IPS DF 19.7 (cell line): ENCODE data around the gene TNS3.
"Not testable (repeated sequence)": the region's sequence is repeated elsewhere in the genome, so short reads cannot be mapped to it uniquely, and the experiment has no call there.

Experiments
- DNase-seq: peaks from one replicate; pipeline ENCODE4 v3.0.0-alpha.2; 2013; ENCODE audit warnings: low read depth, low spot score

The TNS3 gene

DNA sequence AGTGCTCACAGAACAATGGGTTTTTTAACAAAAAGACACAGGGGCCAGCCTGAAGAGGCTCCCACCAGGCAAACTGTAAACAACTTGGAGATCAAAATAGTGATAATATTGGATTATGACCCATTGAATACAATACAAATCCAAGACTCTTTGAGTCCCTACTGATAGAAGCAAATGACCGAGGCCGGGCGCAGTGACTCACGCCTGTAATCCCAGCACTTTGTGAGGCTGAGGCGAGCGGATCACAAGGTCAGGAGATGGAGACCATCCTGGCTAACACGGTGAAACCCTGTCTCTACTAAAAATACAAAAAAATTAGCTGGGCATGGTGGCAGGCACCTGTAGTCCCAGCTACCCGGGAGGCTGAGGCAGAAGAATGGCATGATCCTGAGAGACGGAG is 40.4 kb downstream of the TNS3 start:
- not testable (repeated sequence) for DNase-seq

DNA sequence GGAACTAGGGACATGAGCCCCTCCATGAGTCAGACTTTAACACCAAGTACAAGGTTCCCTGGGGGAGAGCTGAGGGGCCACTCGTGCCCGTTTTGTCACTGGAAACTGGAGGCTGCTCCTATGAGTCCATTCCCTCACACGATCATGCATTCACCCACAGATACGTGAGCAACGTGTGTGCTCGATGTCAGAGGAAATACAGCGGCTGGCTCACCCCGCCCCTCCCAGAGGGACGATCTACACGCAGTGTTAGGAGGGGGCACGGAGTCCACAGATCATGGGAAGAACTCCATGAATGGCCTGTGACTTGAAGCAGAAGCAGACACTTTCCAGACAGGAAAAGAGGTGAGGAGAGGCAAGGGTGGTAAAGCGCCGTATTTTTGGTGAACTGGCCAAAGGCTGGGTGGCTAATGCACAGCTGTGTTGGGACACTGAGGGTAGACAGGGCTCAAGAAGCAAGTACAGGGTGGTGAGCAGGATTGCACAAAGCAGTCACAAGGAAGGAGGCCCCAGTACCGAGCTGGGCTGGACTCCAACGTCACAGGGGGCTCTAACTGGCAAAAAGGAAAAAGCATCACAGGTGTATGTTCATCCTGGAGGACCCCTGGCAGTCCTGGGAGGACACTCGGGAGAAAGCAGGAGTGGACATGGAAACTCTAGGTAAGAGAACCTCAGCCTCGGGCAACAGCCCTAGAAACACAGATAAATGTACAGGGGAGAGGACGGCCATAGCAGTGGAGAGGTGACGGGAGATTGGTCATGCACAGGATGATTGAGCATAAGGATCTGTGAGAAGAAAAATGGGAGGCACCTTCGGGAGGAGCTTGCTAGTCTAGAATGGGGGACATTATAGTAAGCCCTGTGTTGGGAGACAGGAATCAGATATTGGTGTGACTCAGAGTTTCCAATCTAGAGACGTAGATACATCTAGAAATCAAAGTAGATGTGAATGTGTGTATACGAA is 41.2 kb downstream of the TNS3 start:
- DNase-seq: no peak

DNA sequence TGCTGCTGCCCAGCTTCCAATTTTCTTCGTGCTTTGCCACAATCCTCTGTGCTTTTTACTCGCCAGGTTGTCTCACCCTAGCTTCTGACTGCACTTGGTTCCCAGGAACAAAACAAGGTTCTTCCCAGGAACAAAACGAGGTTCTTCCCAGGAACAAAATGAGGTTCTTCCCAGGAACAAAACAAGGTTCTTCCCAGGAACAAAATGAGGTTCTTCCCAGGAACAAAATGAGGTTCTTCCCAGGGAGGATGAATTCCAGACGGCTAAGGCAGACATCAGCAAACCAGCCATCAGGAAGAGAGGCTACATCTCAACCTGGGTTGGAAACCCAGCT is 41.9 kb downstream of the TNS3 start:
- no peak for DNase-seq

DNA sequence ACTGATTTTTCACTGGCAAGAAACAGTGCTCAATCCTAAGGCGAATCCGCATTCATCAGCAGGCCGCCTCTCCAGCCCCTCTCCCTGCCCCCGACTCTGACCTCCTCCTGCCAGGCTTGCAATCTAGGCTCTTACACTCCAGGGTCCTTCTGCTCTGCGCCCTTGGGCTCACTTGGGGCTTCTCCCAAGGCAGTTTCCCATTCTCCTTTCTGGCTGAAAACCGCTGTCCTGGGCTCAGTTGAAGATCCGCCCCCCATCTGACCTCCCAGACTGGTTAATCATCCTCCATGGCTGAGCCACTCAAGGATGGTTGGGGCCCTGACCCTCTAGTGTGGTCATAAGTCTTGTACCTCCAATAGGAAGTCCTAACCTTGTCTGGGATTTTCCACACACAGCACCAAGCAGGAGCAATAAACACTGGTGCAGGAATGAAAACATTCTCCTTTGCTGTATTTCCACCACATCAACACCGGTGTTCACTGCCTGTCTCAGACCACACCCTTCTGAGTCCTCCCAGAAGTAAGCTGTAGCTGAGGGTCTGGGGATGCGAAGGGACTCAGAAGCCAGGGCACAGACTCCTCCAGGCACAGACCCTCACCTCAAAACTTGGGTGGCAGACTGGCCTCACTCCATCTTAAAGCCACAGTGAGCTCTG is 42.4 kb downstream of the TNS3 start:
- no peak for DNase-seq

DNA sequence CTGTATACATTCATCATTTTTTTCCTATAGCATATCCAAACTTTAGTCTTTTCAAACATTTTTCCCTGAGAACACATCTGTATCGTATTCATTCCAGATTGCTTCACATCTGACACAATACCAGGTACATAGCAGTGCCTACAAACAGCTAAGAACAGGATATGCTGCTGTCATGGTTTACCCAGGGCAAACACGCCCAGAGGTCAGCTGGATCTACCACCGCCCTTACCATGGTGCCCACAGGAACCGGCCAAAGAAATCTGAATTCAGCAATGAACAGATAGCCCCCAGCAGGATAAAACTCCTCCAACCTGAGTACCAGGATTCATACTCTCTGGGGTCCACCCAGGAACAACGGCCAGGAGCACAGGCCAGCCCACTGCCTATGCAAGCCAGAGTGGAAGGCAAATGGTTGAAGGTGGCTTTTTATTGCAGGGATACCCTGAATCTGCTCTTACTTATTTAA is 43.0 kb downstream of the TNS3 start:
- no peak for DNase-seq

DNA sequence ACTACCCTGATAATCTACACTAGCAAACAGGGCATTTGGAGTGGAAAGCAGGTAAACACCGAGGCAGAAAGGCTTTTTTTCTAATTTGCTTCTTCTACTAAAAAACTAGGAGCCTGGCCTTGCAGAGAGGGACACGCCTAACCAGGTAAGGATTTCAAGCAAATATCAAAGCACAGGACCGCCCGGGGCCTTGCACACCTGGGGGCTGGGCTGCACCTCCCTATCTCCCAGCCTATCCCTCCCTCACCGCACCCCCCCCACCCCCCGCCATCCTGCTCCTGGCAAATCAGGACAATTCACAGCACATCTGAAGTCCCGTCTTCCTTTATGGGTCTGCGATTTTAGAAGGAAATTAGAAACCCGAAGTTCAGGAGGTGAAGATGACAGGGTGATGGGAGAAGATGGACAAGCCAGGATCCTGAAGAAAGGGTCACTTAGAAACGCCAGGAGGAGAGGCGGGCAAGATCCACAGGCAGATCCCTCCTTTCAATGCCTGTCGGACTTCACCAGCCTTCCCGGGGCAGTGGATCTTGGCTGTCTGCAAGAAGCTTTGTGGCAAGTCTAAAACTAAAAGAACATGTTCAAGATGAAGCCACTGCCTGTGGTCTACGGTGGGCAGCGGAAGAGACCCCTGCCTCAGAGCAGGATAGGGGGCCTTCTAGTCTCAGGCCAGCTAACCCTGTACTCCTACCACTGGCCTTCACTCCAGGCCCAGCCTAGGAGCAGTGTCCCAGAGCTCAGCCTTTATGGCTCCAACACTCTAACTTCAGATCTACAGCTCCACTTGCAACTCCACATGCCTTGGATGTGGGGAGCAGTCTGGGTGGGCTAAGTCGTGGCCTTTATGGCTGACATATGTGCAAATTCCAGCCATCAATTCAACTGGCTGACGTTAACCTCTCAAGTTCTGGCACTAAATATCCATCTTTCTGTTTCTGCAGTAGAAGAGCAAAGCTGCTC is 43.9 kb downstream of the TNS3 start:
- DNase-seq: no peak

DNA sequence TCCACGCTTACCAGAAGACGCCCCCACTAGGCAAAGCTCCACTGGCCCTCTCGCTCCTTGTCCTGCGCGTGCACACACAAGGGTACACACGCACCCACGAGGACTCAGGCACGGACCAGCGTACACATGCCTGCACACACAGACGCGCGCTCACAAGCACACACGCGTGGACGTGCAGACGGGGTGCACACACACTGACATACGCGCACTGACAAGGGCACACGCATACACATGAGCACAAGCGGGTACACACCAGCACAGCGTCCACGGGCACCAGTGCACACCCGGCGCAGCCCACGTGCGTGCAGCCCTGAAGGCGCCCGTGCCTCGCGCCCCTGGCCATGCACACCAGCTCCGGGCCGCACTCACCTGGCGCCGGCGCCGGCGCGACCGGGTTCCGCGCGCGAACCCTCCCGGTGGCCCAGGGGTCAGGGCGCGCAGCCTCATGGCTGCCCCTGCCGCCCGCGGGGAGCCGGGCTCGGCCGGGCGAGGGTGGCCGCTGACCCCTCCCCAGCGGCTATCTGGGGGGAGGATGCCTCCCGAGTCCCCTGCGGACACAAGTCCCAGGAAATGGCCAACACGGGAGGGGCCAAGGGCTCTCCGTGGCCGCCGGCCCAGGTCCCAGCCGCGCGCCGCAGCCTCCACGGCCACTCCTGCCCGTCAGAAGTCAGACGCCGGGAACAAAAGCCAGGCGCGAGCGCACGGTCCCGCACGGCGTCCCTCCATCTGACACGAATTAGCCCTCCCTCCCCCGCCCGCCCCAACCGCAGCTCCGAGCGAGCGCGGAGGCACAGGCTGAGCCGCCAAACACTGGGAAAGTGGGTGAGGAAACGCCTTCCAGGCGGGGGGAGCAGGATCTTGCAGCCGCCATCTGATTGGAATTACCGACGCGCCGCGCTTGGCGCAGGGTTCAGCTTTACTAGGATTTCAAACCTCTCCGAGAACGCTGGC is 45.0 kb downstream of the TNS3 start:
- DNase-seq: no peak

DNA sequence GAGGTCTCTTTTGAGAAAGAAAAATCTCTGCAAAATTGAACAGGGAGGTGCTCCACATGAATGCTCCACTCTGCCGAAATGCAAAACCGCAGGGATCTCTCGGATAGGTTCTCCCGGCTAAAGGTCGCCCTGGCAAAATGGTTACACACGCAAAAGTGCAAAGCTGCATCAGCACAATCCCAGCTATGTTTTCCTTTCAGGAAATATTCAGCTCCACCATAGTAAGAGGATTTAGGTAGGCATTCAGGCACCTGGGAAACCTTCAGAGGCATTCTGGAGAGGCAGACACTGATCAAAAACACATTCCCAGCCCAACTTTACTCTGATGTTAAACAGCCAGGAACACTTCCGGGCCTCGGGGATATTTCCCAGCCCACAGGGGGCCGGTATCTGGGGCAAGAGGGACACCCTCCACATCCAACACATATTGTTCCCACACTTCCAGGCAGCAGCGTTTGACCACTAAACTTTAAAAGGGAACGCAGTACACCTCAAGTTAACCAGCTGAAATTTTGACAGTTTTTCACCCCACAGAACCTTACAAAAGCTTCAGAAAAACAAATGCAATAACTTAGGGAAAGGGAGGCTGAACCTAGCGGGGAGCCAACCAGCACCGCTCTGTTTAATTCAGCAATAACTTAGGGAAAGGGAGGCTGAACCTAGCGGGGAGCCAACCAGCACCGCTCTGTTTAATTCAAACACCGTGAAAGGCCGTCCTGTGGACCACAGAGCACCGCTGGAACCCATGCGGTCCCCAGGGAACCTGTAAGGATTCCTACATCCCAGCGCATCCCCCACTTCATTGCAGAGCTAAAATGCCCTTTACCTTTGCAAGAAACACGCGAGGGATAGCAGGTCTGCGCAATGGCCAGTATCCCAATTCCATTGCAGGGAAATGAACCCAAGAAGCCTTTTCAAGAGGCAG is 45.9 kb downstream of the TNS3 start:
- DNase-seq: no peak

DNA sequence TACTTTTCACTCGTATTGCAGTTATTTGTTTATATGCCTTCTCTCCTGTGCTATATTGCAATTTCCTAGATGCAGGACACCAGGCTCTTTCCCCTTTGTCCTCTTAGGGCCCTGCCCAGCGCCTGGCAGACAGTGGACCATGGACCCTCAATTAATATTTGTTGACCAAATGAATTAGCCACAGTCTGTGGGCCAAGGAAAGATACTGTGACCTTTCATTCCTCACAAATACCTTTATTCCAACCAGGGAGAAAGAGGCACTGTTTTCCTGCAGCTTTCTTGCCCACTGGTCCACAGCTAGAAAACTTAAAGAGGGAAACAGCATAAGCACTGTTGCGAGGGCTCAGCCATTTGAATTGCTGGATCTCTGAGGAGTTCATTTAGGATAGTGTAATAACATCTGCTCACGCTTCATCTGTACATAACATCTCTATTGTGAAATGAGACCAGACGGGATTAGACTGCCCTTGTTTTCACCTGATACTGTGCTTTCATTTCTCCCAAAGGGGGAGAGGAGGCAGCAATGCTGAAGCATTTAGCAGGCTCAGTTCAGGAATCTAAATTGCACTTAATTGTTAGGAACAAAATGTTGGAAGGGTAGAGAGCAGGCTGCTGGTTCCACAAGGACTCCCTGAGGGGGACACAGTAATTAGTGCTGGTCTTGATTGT is 46.7 kb downstream of the TNS3 start:
- no peak for DNase-seq

DNA sequence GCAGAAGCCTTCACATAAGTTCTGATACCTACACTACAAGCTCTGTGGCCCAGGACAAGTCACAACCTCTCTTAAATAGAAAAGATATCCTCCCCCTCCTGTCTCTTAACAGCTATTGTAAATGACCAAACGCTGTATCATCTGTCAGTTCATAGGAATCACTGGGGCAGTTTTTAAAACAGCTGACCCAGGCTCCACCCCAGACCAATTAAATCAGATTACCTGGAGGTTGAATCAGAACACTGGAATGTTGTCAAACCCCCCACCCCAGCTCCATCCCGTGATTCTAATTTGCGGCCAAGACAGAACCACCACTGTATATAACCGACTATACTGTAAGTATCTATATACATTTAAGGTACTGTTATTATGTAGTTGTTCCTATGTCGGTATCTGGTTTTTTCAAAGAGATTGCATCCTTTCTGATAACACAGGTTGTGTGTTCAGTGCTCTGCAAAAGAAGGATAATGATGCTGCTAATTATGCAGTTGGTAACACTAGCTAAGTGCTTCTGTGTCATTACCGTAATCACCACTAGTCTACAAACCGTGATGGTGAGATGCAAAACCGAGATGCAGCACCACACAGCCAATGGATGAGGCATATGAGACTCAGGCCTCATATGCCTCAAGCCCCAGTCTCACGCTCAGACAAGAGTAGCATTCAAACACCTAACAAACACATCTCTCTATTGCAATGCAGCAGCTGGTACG is 47.4 kb downstream of the TNS3 start:
- no peak for DNase-seq

DNA sequence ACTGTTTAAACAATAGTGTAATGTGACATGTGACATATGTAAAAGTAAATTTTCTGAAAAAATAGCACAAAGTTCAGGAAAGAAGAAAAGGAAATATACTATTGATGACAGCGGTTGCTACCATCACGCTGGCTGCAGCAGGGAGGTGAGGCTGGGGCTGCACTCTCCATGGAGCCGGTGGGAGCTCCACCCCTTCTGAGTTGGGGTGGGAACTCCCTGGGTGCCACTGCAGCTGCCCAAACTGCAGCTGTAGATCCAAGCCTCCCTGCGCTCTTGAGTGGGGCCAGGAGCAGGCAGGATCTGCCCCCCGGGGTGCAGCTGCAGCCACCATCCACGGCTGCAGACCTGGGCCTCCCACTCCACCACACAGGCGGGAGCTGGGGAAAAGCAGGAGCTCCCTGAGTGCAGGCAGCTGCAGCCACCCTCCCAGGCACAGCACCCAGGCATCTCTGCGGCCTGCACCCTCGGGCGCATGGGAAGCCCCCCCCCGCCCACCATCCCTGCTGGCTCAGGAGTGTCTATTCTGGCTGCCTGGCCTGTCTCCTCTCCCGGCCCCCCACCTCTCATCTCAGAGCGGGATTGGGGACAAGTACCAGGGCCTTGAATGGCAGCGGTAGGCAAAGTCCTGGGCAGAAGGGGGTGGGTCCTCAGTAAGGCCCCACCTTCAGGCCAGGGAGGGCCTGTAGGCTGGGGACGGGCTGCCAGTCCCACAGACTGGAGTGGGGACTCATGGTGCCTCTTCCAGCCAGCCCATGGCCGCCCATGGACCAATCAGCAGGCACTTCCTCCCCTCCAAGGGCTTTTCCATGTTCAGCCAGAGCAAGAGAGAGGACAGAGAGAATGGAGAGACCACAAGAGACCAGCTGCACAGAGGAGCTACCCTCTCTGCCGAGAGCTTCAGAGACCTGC is 50.1 kb downstream of the TNS3 start:
- DNase-seq: no peak

DNA sequence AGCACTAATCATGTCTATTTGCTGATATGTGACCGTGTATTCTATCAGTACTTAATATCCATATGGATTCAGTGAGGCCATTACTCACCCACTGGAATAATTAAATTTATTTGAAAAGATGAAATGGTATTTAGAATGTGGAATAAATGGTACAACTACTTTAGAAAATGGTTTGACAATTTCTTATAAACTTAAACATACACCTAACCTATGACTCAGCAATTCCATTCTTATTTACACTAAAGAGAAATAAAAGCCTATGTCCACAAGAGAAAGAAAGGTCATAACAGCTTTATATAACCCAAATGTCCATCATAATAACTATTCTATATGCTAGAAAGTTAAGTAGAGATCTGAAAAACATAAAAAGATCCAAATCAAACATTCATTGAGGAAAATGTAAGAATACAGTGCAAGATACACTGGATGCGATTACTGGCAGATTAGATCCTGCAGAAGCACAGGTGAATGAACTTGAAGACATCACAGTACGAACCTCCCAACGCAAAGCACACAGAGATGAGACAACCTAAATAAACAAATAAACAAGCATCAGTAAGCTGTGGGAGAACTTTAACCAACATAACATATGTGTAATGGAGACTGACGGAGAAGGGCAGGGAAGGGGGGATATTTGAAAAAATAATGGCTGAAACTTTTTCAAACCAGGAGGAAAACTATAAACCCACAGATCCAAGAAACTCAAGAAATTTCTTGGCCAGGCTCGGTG is 51.9 kb downstream of the TNS3 start:
- no peak for DNase-seq

DNA sequence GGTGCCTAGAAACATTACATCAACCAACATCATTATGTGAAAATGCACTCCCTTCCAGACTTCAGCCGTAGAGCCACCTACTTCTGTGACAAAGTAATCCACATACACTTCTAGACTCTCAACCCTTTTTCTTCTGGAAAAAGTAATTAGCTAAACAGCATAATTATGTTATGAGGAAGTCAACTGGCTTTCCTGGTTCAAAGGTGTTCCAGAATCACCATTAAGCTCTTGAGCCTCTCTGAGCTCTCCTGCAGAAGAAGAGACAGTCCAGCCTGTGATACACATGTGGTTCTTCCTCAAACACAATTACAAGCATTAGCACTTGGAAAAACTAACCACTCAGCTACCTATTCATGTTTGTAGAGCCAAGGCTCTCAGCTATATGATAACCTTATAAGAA is 52.5 kb downstream of the TNS3 start:
- DNase-seq: no peak

DNA sequence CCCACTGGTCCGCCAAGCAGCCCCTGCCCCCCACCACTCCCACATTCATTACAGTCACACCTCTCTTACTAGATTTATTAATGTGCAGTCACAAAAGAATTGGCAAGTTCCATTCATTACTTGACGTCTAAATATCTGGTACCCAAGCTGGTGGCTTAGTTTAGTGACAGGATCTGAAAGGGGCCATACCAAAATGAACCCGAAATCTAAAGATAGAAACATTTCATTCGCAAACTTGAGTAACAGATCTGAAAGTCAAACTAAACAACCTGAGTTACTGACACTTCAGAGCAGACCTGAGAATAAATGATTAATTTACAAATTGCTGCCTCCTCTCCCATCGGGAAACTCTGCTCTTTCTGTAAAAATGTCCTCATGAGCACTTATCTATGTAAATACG is 53.4 kb downstream of the TNS3 start:
- no peak for DNase-seq

DNA sequence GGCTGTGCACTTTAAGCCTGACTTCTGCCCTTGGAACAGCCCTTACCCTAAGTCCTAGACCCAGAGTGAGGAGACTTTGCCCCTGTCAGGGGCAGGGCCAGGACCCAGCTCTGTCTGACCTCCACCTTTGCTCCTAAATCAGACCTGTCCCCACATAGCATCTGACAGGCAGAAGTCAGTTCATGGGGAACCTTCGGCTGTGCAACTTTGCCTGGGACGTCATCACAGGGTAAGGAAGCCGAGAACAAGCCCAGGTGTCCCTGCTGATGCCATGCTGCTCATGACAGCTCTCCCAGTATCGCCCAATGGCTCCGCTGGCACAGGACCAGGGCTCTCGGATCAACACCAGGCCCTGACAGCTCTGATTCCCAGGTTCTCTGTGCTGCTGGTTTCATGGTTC is 55.4 kb downstream of the TNS3 start:
- no peak for DNase-seq

DNA sequence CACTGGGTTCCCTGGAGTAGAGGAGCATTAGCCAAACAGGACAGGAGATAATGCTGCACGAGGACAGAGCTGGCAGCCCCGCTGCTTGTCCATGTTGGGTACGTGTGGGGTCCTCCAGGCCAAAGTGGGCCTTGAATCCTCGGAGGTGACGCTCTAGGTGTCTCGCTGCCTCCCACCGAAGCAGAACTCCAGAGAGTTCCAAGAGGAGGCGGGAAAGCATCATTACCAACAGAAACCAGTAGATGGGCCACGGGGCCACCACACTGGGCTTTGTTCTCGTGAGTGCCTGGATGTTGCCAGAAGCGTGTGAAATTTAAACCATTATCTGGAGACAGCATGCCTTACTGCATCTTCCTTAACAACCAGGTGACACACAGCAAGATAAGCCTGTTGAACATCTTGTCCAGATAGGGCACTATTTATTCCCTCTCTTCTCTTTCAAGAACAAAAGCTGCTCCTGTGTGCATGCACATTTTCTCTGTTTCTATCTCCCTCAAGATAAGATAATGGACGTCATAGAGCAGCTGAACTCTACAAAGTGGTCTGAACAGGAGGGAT is 56.8 kb downstream of the TNS3 start:
- DNase-seq: no peak
